ENCODE results near the gene ST3GAL5.
"Not testable (repeated sequence)": the region's sequence is repeated elsewhere in the genome, so short reads cannot be mapped to it uniquely, and the experiment has no call there.

The ST3GAL5 gene

DNA sequence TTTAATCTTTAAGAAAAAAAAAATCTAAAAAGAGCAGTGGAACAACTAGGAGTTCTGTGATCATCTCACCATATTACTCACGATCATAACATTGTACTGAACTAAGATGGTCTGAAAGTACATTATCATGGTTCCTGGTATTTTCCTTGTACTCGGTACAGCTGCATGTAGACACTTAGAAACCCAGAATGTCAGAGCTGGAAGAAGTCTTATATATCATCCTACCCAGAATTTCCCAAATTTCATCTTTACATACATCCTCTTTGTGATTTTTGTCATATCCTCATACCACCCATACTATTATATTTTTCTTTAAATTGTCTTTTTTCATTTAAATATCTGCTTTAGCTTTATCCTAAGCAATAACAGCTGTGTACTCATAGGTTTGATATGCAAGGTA is 12.4 kb upstream of the ST3GAL5 start:
- H3K4me3 ChIP-seq: no peak overlapping the region
- TF ChIP-seq, protein P1, sequence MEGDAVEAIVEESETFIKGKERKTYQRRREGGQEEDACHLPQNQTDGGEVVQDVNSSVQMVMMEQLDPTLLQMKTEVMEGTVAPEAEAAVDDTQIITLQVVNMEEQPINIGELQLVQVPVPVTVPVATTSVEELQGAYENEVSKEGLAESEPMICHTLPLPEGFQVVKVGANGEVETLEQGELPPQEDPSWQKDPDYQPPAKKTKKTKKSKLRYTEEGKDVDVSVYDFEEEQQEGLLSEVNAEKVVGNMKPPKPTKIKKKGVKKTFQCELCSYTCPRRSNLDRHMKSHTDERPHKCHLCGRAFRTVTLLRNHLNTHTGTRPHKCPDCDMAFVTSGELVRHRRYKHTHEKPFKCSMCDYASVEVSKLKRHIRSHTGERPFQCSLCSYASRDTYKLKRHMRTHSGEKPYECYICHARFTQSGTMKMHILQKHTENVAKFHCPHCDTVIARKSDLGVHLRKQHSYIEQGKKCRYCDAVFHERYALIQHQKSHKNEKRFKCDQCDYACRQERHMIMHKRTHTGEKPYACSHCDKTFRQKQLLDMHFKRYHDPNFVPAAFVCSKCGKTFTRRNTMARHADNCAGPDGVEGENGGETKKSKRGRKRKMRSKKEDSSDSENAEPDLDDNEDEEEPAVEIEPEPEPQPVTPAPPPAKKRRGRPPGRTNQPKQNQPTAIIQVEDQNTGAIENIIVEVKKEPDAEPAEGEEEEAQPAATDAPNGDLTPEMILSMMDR (IDR thresholded peaks at IDR 0.05): no peak
- DNase-seq (ENCODE audit: low spot score): no peak
- H3K27ac ChIP-seq: no peak overlapping the region

DNA sequence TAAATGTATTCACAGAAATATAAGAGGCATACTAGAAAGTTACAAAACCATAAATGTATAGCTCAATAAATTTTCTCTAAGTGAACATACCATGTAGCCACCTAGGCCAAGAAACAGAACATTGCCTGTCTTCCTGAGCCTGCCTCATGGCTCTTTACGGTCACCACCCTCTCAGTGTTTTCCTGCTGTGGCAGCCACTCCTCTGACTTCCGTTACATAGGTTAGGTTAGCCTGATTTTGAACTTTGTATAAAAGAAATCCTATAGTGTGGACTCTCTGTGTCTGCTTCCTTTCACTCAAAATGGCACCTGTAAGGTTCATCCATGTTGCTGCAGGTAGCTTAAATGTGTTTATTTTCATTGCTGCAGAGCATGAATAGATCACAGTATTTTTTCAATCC is 11.6 kb upstream of the ST3GAL5 start:
- Histone ChIP-seq H3K4me3 (no peak overlapping the region), H3K27ac (no peak overlapping the region)
- DNase-seq (ENCODE audit: low spot score): no peak
- TF ChIP-seq, protein P1 (IDR thresholded peaks at IDR 0.05): no peak

DNA sequence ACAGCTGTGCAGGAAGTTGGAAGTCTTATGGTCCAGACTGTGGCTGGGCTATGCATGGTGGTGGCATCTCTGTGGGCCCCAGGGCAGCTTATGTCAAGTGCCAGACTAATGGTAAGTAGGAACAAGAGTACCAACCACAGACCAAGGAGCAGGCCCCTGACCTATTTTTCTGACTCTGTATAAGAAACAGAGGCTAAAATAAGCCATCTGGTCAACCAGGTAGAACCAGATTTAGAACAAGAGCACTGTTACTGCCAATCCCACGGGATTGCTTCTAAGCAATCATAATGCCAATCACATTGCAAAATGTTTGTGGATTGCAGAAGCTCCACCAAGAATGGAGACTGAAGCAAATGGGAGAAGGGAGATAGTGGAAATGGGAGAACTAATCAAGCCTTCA is 11.1 kb upstream of the ST3GAL5 start:
- Histone ChIP-seq H3K4me3 (no peak overlapping the region), H3K27ac (no peak overlapping the region)
- TF ChIP-seq, protein P1 (IDR thresholded peaks at IDR 0.05): no peak
- DNase-seq (ENCODE audit: low spot score): no peak

DNA sequence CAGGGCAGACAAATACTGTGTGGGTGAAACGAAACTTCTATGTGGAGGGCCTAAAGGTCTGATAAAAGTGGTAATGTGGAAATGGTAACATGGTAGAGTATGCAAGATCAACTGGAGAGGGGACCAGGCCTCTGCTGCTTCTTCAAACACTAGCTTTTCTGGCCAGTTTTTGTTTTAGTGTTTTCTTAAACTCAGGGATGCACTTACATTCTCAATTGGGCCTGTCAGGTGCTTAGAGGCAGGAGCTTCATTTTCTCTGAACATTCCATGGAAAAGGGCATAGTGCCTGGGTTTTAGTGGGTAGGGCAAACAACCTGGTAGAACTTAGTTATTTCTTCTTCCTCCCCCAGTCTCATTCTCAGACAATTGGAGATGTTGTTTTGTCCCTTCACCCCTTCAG is 10.5 kb upstream of the ST3GAL5 start:
- no peak overlapping the region for H3K4me3 ChIP-seq
- no peak overlapping the region for H3K27ac ChIP-seq
- DNase-seq (ENCODE audit: low spot score): no peak
- TF ChIP-seq, protein P1 (IDR thresholded peaks at IDR 0.05): no peak

DNA sequence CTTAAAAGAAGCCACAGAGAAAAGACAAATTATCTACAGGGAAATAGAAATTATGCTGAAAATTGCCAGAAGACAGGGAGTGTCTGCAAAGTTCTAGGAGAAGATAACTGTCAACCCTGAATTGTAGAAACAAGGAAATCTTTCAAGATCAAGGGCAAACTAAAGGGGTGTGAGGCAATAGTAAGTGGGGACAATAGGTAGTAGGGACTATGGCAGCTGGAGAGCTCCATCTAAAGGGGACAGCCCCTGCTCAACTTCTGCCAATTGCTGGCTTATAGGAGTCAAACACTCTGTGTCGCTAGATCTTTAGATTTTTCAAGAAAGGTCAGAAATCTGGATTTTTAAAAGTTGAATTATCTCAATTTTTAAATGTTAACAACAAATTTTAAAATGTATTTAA is 10.1 kb upstream of the ST3GAL5 start:
- TF ChIP-seq, protein P1 (IDR thresholded peaks at IDR 0.05): no peak
- Histone ChIP-seq H3K27ac (no peak overlapping the region), H3K4me3 (no peak overlapping the region)
- no peak for DNase-seq (ENCODE audit: low spot score)

DNA sequence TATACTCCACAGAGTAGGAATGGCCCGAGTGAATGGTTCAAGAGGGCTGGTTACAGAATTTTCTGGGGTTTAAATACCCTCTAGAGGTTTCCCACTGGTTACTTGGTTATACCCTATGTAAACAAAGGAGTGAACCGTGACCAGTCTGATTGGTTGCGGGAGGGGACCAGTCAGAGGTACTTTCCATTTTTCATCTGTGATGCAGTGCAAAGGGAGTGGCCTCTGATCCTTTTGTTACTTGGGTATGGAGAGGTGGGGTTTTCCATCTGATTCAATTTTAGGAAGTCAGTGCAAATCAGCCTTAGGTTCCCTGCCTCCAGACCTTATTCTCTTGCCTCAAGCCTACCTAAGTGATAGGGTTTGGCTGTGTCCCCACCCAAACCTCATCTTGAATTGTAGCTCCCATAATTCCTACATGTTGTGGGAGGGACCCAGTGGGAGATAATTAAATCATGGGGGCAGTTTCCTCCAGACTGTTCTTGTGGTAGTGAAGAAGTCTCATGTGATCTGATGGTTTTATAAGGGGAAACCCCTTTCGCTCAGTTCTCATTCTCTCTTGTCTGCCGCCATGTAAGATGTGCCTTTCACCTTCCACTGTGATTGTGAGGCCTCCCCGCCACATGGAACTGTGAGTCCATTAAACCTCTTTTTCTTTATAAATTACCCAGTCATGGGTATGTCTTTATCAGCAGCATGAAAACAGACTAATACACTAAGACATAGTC is 5.9 kb upstream of the ST3GAL5 start:
- DNase-seq (ENCODE audit: low spot score); H3K27ac ChIP-seq; H3K4me3 ChIP-seq: not testable (repeated sequence)

DNA sequence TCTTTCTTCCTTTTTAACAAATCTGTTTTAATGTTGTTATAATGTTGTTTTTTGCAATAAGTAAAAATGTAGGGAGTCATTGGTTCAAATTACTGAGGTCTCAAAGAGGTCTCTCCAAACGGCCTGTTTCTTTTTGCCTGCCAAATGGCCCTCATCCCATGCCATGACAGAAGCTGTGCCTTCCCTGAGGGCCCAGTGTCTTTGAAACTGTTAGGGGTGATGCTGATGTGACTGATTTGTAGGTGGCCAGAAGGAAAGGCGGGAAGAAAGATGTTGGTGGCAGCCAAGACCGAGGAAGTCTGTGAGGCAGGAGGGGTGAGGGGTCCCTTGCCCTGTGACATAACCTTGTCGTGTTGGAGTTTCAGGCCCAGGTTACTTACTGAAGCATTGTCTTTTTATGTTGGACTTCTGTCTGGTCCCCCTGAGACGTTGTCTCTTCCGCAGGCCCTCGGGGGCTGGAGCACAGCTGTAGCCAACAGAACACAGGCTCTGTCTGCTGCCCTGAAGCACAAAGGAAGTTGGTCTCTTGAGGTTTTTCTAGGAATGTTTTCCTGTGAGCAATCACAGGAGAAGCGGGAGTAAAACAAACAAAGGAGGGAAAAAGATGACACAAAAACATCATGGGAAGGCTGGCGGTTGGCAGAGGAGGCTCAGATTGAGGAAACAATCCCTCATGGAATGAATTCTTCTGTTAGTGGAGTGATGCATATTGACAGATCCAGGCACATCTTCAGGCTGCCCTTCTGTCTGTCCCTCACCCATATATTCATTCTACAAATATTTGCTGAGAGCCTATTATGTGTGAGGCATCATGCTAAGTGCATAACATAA is 4.9 kb upstream of the ST3GAL5 start:
- TF ChIP-seq, protein P1 (IDR thresholded peaks at IDR 0.05): no peak
- no peak for DNase-seq (ENCODE audit: low spot score)
- no peak overlapping the region for H3K4me3 ChIP-seq
- no peak overlapping the region for H3K27ac ChIP-seq

Measured in coronary artery (tissue), 2 donors.